ENCODE results near the gene CRPPA. TPM values are rescaled to one million over a fixed set of nuclear protein-coding genes. Genes with fewer than 3 reads are reported as not detected.

Gene CRPPA
- polyA plus RNA-seq, 2 of the 4 experiments (the other 2 are of a cell fraction), result 0.59 to 0.88 TPM

DNA sequence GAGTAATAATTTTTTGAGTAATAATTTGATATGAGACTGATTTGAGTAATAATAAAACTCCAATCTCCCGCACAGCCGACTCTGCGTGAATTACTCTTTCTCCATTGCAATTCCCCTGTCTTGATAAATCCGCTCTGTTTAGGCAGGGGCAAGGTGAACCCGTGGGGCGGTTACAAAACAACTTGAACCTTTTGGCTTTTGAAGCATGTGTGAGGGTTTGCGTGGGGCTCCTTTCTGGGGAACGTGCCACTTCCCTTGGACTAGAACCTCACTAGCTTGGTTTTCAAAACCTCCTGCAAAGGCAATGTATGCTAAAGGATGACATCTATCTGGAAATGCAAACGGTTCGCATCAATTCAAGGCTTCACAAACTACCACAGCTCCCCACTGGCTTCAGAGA is 1.5 kb downstream of the CRPPA start:
- H3K9me3 ChIP-seq, result no peaks in the 10 kb centered on the region
- ChIA-PET POLR2A (interaction anchor here (0.6 to 2.7 kb wide), 10 partner anchors 10 to 1405 kb away, joined by 3 to 11 read pairs (median 5); partner anchors contain the start of genes ANKMY2 and BZW2), CTCF (interaction anchor here (1.0 to 2.3 kb wide), 8 partner anchors 8 to 336 kb away, joined by 3 to 12 read pairs (median 6); no protein-coding TSS in a partner anchor)
- DNase-seq (ENCODE audit: low read depth in 1 of 2, low spot score in 1 of 2) (no peak), FAIRE-seq (no peak), ATAC-seq (no peak)
- TF ChIP-seq EP300 (IDR thresholded peaks at IDR 0.05) (no peak), KDM1A (IDR thresholded peaks at IDR 0.05; ENCODE audit: low read depth) (no peak), RARB (CRISPR knock-in tag; IDR thresholded peaks at IDR 0.05) (no peak), GATA3 (IDR thresholded peaks at IDR 0.05; ENCODE audit: borderline replicate concordance) (no peak), BCL3 (IDR thresholded peaks at IDR 0.05) (no peak), MAFK (IDR thresholded peaks at IDR 0.05; ENCODE audit: partially characterized antibody) (no peak)
- TF ChIP-seq, protein P1, sequence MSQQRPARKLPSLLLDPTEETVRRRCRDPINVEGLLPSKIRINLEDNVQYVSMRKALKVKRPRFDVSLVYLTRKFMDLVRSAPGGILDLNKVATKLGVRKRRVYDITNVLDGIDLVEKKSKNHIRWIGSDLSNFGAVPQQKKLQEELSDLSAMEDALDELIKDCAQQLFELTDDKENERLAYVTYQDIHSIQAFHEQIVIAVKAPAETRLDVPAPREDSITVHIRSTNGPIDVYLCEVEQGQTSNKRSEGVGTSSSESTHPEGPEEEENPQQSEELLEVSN (IDR thresholded peaks at IDR 0.05; ENCODE audit: borderline replicate concordance, low read depth), result no peak
- WGBS (ENCODE audit: missing lambda C conversion rate), result 83% methylated on average over 10 of the region's 10 CpGs
- peak overlapping the region; percentile 73 for H3K4me3 ChIP-seq
- H3K4me1 ChIP-seq, result peaks cover 12% of the 10 kb centered on the region
- peak overlapping the region; percentile 98; a peak in 4 of 6 replicates for H3K27ac ChIP-seq
- peak overlapping the region; percentile 92 for H3K4me2 ChIP-seq

DNA sequence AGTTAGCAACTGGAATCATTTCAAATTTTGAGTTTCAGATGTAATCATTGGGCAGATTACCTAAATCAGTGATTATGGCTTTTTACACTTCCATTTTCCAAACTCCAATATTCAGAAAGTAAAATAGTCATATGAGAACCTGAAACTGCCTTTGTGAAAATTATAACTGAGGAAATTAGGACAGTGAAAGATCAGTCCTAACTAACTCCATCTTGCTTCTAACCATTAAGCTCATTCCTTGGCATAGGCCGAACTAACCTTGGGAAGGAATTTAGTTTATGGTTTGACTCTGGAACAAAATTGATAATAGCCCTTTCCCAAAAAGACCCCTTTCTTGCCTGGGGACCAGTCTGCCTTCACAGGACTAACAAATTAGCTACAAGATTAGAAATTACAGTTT is 2.2 kb downstream of the CRPPA start:
- WGBS (ENCODE audit: missing lambda C conversion rate), result 89% methylated on average over 1 of the region's 1 CpG
- Histone ChIP-seq H3K4me2 (no peak overlapping the region), H3K4me1 (peaks cover 12% of the 10 kb centered on the region), H3K27ac (no peak overlapping the region), H3K4me3 (no peak overlapping the region), H3K9me3 (no peaks in the 10 kb centered on the region)
- no peak for ATAC-seq
- POLR2A ChIA-PET, result no interaction called here
- FAIRE-seq, result no peak
- TF ChIP-seq FOSB (CRISPR knock-in tag; IDR thresholded peaks at IDR 0.05), result no peak
- TF ChIP-seq HEYL (CRISPR knock-in tag; IDR thresholded peaks at IDR 0.05), result no peak
- TF ChIP-seq TFCP2L1 (CRISPR knock-in tag; IDR thresholded peaks at IDR 0.05), result no peak
- no peak for TF ChIP-seq REST (IDR thresholded peaks at IDR 0.05)
- no peak for TF ChIP-seq ZSCAN20 (CRISPR knock-in tag; IDR thresholded peaks at IDR 0.05)
- TF ChIP-seq, protein P2, sequence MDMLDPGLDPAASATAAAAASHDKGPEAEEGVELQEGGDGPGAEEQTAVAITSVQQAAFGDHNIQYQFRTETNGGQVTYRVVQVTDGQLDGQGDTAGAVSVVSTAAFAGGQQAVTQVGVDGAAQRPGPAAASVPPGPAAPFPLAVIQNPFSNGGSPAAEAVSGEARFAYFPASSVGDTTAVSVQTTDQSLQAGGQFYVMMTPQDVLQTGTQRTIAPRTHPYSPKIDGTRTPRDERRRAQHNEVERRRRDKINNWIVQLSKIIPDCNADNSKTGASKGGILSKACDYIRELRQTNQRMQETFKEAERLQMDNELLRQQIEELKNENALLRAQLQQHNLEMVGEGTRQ (IDR thresholded peaks at IDR 0.05), result no peak
- no peak for TF ChIP-seq CEBPB (IDR thresholded peaks at IDR 0.05)
- no peak for TF ChIP-seq SREBF2 (IDR thresholded peaks at IDR 0.05)
- CTCF ChIA-PET, result interaction anchor here (0.6 to 1.8 kb wide), 3 partner anchors 10 to 13 kb away, joined by 3 to 6 read pairs (median 4); no protein-coding TSS in a partner anchor
- DNase-seq (ENCODE audit: low read depth in 1 of 2, low spot score in 1 of 2), result no peak

GRCh38 chr7:16417906-16418305 is 3.4 kb downstream of the CRPPA start:
- Histone ChIP-seq H3K4me3 (no peak overlapping the region), H3K4me1 (peaks cover 12% of the 10 kb centered on the region), H3K9me3 (no peaks in the 10 kb centered on the region), H3K4me2 (no peak overlapping the region), H3K27ac (no peak overlapping the region)
- POLR2A ChIA-PET, result no interaction called here
- WGBS (ENCODE audit: missing lambda C conversion rate), result 35% methylated on average over 1 of the region's 1 CpG
- FAIRE-seq (no peak), DNase-seq (ENCODE audit: low read depth in 1 of 2, low spot score in 1 of 2) (no peak), ATAC-seq (no peak)
- CTCF ChIA-PET, result no interaction called here
- TF ChIP-seq MYC (IDR thresholded peaks at IDR 0.05; ENCODE audit: borderline replicate concordance, low read length), result no peak
- no peak for TF ChIP-seq ESRRA (IDR thresholded peaks at IDR 0.05; ENCODE audit: borderline replicate concordance, low read length)
- TF ChIP-seq ELK1 (IDR thresholded peaks at IDR 0.05; ENCODE audit: low read depth, low read length), result no peak
- TF ChIP-seq MAFK (IDR thresholded peaks at IDR 0.05; ENCODE audit: partially characterized antibody), result no peak
- TF ChIP-seq SMC3 (IDR thresholded peaks at IDR 0.05), result no peak
- no peak for TF ChIP-seq TP53 (CRISPR knock-in tag; IDR thresholded peaks at IDR 0.05)
- TF ChIP-seq HOXB5 (CRISPR knock-in tag; IDR thresholded peaks at IDR 0.05), result no peak
- TF ChIP-seq EHMT2 (IDR thresholded peaks at IDR 0.05; ENCODE audit: low read depth), result no peak
- TF ChIP-seq RNF2 (IDR thresholded peaks at IDR 0.05; ENCODE audit: borderline replicate concordance, low read depth), result no peak
- no peak for TF ChIP-seq RARB (CRISPR knock-in tag; IDR thresholded peaks at IDR 0.05)
- TF ChIP-seq, protein P3, sequence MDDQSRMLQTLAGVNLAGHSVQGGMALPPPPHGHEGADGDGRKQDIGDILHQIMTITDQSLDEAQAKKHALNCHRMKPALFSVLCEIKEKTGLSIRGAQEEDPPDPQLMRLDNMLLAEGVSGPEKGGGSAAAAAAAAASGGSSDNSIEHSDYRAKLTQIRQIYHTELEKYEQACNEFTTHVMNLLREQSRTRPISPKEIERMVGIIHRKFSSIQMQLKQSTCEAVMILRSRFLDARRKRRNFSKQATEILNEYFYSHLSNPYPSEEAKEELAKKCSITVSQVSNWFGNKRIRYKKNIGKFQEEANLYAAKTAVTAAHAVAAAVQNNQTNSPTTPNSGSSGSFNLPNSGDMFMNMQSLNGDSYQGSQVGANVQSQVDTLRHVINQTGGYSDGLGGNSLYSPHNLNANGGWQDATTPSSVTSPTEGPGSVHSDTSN (IDR thresholded peaks at IDR 0.05), result no peak
- TF ChIP-seq BHLHE40 (IDR thresholded peaks at IDR 0.05; ENCODE audit: low read depth, low read length), result no peak
- no peak for TF ChIP-seq CHD2 (IDR thresholded peaks at IDR 0.05; ENCODE audit: low read length, partially characterized antibody)
